Glutamatergic neuron (in vitro differentiated cells): ENCODE measurements around the gene MFSD2B. TPM values are rescaled to one million over a fixed set of nuclear protein-coding genes. Genes with fewer than 3 reads are reported as not detected.

Experiments used
- DNase-seq: peaks from one replicate; pipeline ENCODE4 v3.0.0; 2022
- H3K27ac Mint-ChIP-seq: one replicate; pipeline ENCODE4 v1.8.0; 2020; ENCODE audit warnings: mild to moderate bottlenecking, mixed read lengths, inconsistent platforms; ENCODE audit not compliant: unreplicated experiment
- H3K27me3 Mint-ChIP-seq: one replicate; pipeline ENCODE4 v1.8.0; 2020; ENCODE audit warnings: mild to moderate bottlenecking, moderate library complexity, mixed read lengths, inconsistent platforms; ENCODE audit not compliant: unreplicated experiment
- H3K36me3 Mint-ChIP-seq: one replicate; pipeline ENCODE4 v1.8.0; 2020; ENCODE audit warnings: mild to moderate bottlenecking, mixed read lengths, inconsistent platforms; ENCODE audit not compliant: unreplicated experiment
- H3K4me1 Mint-ChIP-seq: one replicate; pipeline ENCODE4 v1.8.0; 2020; ENCODE audit warnings: mild to moderate bottlenecking, low read depth, mixed read lengths, inconsistent platforms; ENCODE audit not compliant: unreplicated experiment
- H3K4me3 Mint-ChIP-seq: one replicate; pipeline ENCODE4 v1.8.0; 2020; ENCODE audit warnings: mild to moderate bottlenecking, mixed read lengths, inconsistent platforms; ENCODE audit not compliant: unreplicated experiment
- H3K9me3 Mint-ChIP-seq: one replicate; pipeline ENCODE4 v1.8.0; 2020; ENCODE audit warnings: mild to moderate bottlenecking, moderate library complexity, mixed read lengths, inconsistent platforms; ENCODE audit not compliant: unreplicated experiment
- CTCF ChIP-seq: fragments of 200-600 bp; sonication (generic); IDR thresholded peaks from one replicate; pipeline ENCODE4 v1.5.0; 2021; ENCODE audit not compliant: partially characterized antibody, unreplicated experiment
- total RNA-seq: library from RNA; stranded (reverse); fragmentation: NEBNext Ultra II Directional; extraction: Animal tissue kit (Norgen Biotek cat#: 25700); gene quantifications from one replicate; pipeline ENCODE4 v1.2.1, GENCODE V29; 2021; ENCODE audit not compliant: unreplicated experiment

Gene MFSD2B
- total RNA-seq, 1 donor from 2014 or later, result 0.29 TPM

GRCh38 chr2:24052951-24053350 is 43.1 kb downstream of the MFSD2B start:
- no peak overlapping the region for H3K4me3 Mint-ChIP-seq
- H3K27ac Mint-ChIP-seq, result no peak overlapping the region
- no peak for TF ChIP-seq CTCF
- H3K27me3 Mint-ChIP-seq, result peaks cover 2% of the 10 kb centered on the region
- DNase-seq, result no peak
- H3K9me3 Mint-ChIP-seq, result peaks cover 2% of the 10 kb centered on the region
- peaks cover 7% of the 10 kb centered on the region for H3K4me1 Mint-ChIP-seq
- peaks cover 4% of the 10 kb centered on the region for H3K36me3 Mint-ChIP-seq

- DNase-seq, result no peak
- H3K4me3 Mint-ChIP-seq, result no peak overlapping the region
- H3K36me3 Mint-ChIP-seq, result peaks cover 4% of the 10 kb centered on the region
- peaks cover 7% of the 10 kb centered on the region for H3K4me1 Mint-ChIP-seq
- no peak for TF ChIP-seq CTCF
- H3K27ac Mint-ChIP-seq, result peak overlapping the region; percentile 1
- no peaks in the 10 kb centered on the region for H3K9me3 Mint-ChIP-seq
- H3K27me3 Mint-ChIP-seq, result peaks cover 2% of the 10 kb centered on the region
Measured at GRCh38 chr2:24054366-24055010, 44.6 kb downstream of the MFSD2B start.

- no peak overlapping the region for H3K27ac Mint-ChIP-seq
- peaks cover 7% of the 10 kb centered on the region for H3K4me1 Mint-ChIP-seq
- no peak for TF ChIP-seq CTCF
- H3K27me3 Mint-ChIP-seq, result peaks cover 2% of the 10 kb centered on the region
- no peaks in the 10 kb centered on the region for H3K9me3 Mint-ChIP-seq
- DNase-seq, result no peak
- peaks cover 4% of the 10 kb centered on the region for H3K36me3 Mint-ChIP-seq
- H3K4me3 Mint-ChIP-seq, result no peak overlapping the region
Measured at GRCh38 chr2:24055750-24056149, 45.9 kb downstream of the MFSD2B start.

- Mint-ChIP-seq H3K27ac (no peak overlapping the region), H3K36me3 (peaks cover 4% of the 10 kb centered on the region)
- no peak for DNase-seq
Measured at GRCh38 chr2:24058564-24059271, 48.8 kb downstream of the MFSD2B start.

More at GRCh38 chr2:24058564-24059271, 48.8 kb downstream of the MFSD2B start:
- Mint-ChIP-seq H3K4me3 (no peak overlapping the region), H3K27me3 (peaks cover 2% of the 10 kb centered on the region), H3K9me3 (no peaks in the 10 kb centered on the region), H3K4me1 (peaks cover 7% of the 10 kb centered on the region)
- TF ChIP-seq CTCF, result no peak
